HepG2 (cell line): ENCODE results near the gene LRRC53. TPM values are rescaled to one million over a fixed set of nuclear protein-coding genes. Genes with fewer than 3 reads are reported as not detected.

ENCODE experiments used
- ATAC-seq: fragments of 200-7000 bp; cut with Tn5 transposase; 3 replicates; pipeline ENCODE4 v1.9.1; 2020; ENCODE audit warnings: mild to moderate bottlenecking, moderate library complexity
- BruUV-seq: library from RNA; stranded (reverse); fragments of 400-500 nt; replicated peaks from 2 replicates; lab custom pipeline; 2021; lab: Mats Ljungman, UMichigan
- CTCF ChIA-PET: fragments of 300-600 bp; formaldehyde crosslinking; extraction: SDS; loops from one replicate; lab custom pipeline; 2021; ENCODE audit warnings: low total read pairs, inconsistent platforms, low intra/inter-chr PET ratio; lab: Yijun Ruan, JAX
- POLR2A ChIA-PET: fragments of 350-600 bp; sonication (Branson Sonifier 250); formaldehyde crosslinking; loops from one replicate; lab custom pipeline; 2020; ENCODE audit warnings: antibody characterized with exemption, inconsistent platforms; lab: Yijun Ruan, JAX
- DNase-seq: peaks from one replicate; pipeline ENCODE4 v3.0.0-alpha.2; 2015; ENCODE audit warnings: low spot score
- FAIRE-seq: peaks from 3 replicates; lab custom pipeline; 2011; peaks lifted over from hg19 to GRCh38; lab: Jason Lieb, UNC
- H2AFZ ChIP-seq: one replicate; pipeline ENCODE4 v1.6.1; 2011; ENCODE audit warnings: low read length, inconsistent platforms
- H3K27ac ChIP-seq: fragments of 300-600 bp; 3 replicates; pipeline ENCODE4 v1.8.0; 2011; ENCODE audit warnings: mixed run types, mild to moderate bottlenecking, mixed read lengths, low read length, inconsistent platforms; ENCODE audit not compliant: insufficient read depth; ENCODE audit errors: extremely low read length
- H3K27me3 ChIP-seq, 2 experiments: fragments of 200-600 bp in 1 of 2; 2 replicates in 1 of 2; 3 replicates in 1 of 2; pipeline versions ENCODE4 v1.6.0 to v1.8.0; 2011; ENCODE audit warnings: low read length in 2 of 2, mild to moderate bottlenecking in 2 of 2, moderate library complexity in 2 of 2, inconsistent platforms in 1 of 2; ENCODE audit not compliant: insufficient read depth in 2 of 2, control insufficient read depth in 1 of 2
- H3K36me3 ChIP-seq, 2 experiments: fragments of 200-600 bp in 1 of 2; replicated peaks in 1 of 2; 2 replicates in 1 of 2; 3 replicates in 1 of 2; pipeline versions ENCODE4 v1.5.1 to v1.8.0; 2011; ENCODE audit warnings: low read length in 2 of 2, inconsistent platforms in 1 of 2; ENCODE audit not compliant: insufficient read depth in 2 of 2, control insufficient read depth in 1 of 2
- H3K4me1 ChIP-seq: 2 replicates; pipeline ENCODE4 v1.5.1; 2012; ENCODE audit warnings: low read length, inconsistent platforms; ENCODE audit not compliant: insufficient read depth
- H3K4me2 ChIP-seq: 2 replicates; pipeline ENCODE4 v1.6.0; 2011; ENCODE audit warnings: low read depth, low read length, inconsistent platforms
- H3K4me3 ChIP-seq, 3 experiments: fragments of 200-600 bp in 1 of 3; sonication (generic), shearing (Covaris generic) in 1 of 3; replicated peaks in 1 of 3; 2 replicates each; pipeline ENCODE4 v1.5.1; 2011 to 2016; ENCODE audit warnings: low read length in 3 of 3, inconsistent platforms in 2 of 3, low read depth in 2 of 3, mild to moderate bottlenecking in 2 of 3, control low read depth in 1 of 3, mixed read lengths in 1 of 3; ENCODE audit not compliant: insufficient read depth in 1 of 3
- H3K79me2 ChIP-seq: one replicate; pipeline ENCODE4 v1.6.1; 2011; ENCODE audit warnings: low read length, inconsistent platforms; ENCODE audit not compliant: insufficient read depth
- H3K9ac ChIP-seq: 2 replicates; pipeline ENCODE4 v1.6.0; 2011; ENCODE audit warnings: mild to moderate bottlenecking, low read depth, low read length, inconsistent platforms; ENCODE audit not compliant: insufficient read depth
- H3K9me3 ChIP-seq: 2 replicates; pipeline ENCODE4 v1.5.1; 2012; ENCODE audit warnings: mild to moderate bottlenecking, low read length
- H4K20me1 ChIP-seq: 2 replicates; pipeline ENCODE4 v1.6.0; 2011; ENCODE audit warnings: inconsistent platforms, mild to moderate bottlenecking, low read length, moderate library complexity; ENCODE audit not compliant: insufficient read depth
- CEBPB ChIP-seq: IDR thresholded peaks from 2 replicates; pipeline ENCODE4 v1.6.1; 2011; ENCODE audit warnings: low read depth, low read length, improper control_type of control experiment, borderline replicate concordance
- ZNF530 ChIP-seq: sonication (generic); formaldehyde crosslinking; IDR thresholded peaks from 2 replicates; pipeline ENCODE4 v1.5.0; 2020; ENCODE audit warnings: low read depth, mild to moderate bottlenecking, missing genetic modification reagents
- WGBS: methylation state at CpG from one replicate; pipeline ENCODE4 v1.1.6; 2017; ENCODE audit warnings: low lambda C conversion rate; 5-methylcytosine and 5-hydroxymethylcytosine counted together
- in situ Hi-C: cut with HindIII; loops from 2 replicates; pipeline ENCODE4 v1.10.0; 2017; ENCODE audit warnings: low pct_unique_long_range_greater_than_20kb; ENCODE audit not compliant: extremely low pct_ligation_motif_present
- intact Hi-C: fragments of 100-400 bp; cut with micrococcal nuclease; formaldehyde crosslinking; loops from one replicate; pipeline ENCODE4 v1.10.0; 2022; ENCODE audit not compliant: unreplicated experiment
- polyA plus RNA-seq, 8 experiments: library from polyadenylated mRNA; depleted of rRNA in 3 of 8; stranded (reverse) in 7 of 8; unstranded in 1 of 8; fragments of >200 nt; fragmentation: Illumina TruSeq in 4 of 8; extraction: Trizol in 4 of 8; gene quantifications; 2 replicates each; pipeline versions ENCODE4 v1.2.1 to v1.2.3, GENCODE V29; 2011 to 2016; ENCODE audit warnings: low read depth in 4 of 8, missing spikeins in 1 of 8, mixed read lengths in 1 of 8; ENCODE audit not compliant: insufficient read depth in 1 of 8
- total RNA-seq, 5 experiments: library from RNA; depleted of rRNA; stranded (reverse); fragments of >200 nt; fragmentation: Illumina TruSeq; extraction: Trizol; gene quantifications; 2 replicates each; pipeline ENCODE4 v1.2.3, GENCODE V29; 2016; ENCODE audit warnings: low read depth in 1 of 5
- TF ChIP-seq, protein P1 (sequence below): sonication (generic); formaldehyde crosslinking; IDR thresholded peaks from 2 replicates; pipeline ENCODE4 v1.8.1; 2023; ENCODE audit warnings: mild to moderate bottlenecking, missing genetic modification reagents, borderline replicate concordance

LRRC53 gene
- total and polyA plus RNA-seq, 2 of the 13 experiments (the other 11 are each of a cell fraction or from before 2014, with no cell fraction given) = not detected

GRCh38 chr1:74465193-74465681 is 47.2 kb downstream of the LRRC53 start:
- WGBS = no CpG with 5 or more reads among the region's 24 CpGs
- POLR2A ChIA-PET = no interaction called here
- no peak overlapping the region for H3K4me2 ChIP-seq
- CTCF ChIA-PET = no interaction called here
- no peaks in the 10 kb centered on the region for H3K27me3 ChIP-seq
- no peaks in the 10 kb centered on the region for H3K79me2 ChIP-seq
- no peak overlapping the region for H3K4me3 ChIP-seq
- no peaks in the 10 kb centered on the region for H4K20me1 ChIP-seq
- no peaks in the 10 kb centered on the region for H3K36me3 ChIP-seq
- H3K27ac ChIP-seq = no peak overlapping the region
- BruUV-seq = no TSS peak
- H3K4me1 ChIP-seq = no peaks in the 10 kb centered on the region
- FAIRE-seq = no peak
- no peak for DNase-seq
- intact Hi-C loops (no loop called here), in situ Hi-C loops (loop anchor here (25.0 kb wide), 1 partner anchor 628 kb away; no protein-coding TSS in a partner anchor)
- H3K9me3 ChIP-seq = no peaks in the 10 kb centered on the region
- ATAC-seq = no peak
- H2AFZ ChIP-seq = no peak overlapping the region
- H3K9ac ChIP-seq = no peak overlapping the region
- TF ChIP-seq ZNF530 (CRISPR knock-in tag) = no peak

DNA sequence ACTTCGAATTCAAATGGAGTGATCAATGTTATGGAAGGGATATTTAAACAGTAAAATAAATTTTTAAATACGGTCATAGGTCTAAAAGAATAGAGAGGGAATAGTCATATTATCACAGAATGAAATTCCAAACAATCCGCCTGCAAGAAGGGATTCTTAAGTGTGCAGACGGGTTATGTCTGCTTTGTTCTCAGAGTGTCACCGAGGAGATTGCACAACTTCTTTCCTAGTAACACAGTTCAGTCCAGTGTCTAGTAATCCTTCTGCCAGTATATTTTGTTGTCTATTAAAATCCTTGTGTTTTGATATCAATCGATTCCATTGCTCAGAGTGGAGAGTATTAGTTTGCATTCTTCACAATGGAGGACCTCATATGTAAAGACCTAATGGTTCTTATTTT is 48.4 kb downstream of the LRRC53 start:
- WGBS = 9% methylated on average over 6 of the region's 6 CpGs
- in situ Hi-C loops = loop anchor here (25.0 kb wide), 1 partner anchor 627 kb away; no protein-coding TSS in a partner anchor
- DNase-seq = no peak
- no peak for ATAC-seq
- no peak overlapping the region for H3K4me2 ChIP-seq
- H4K20me1 ChIP-seq = no peaks in the 10 kb centered on the region
- no peak for FAIRE-seq
- intact Hi-C loops = no loop called here
- H3K4me3 ChIP-seq = no peak overlapping the region
- no peaks in the 10 kb centered on the region for H3K27me3 ChIP-seq
- no peak overlapping the region for H3K27ac ChIP-seq
- no peaks in the 10 kb centered on the region for H3K36me3 ChIP-seq
- no TSS peak for BruUV-seq
- H3K79me2 ChIP-seq = no peaks in the 10 kb centered on the region
- no peaks in the 10 kb centered on the region for H3K9me3 ChIP-seq
- no peak overlapping the region for H3K9ac ChIP-seq
- TF ChIP-seq CEBPB = peak; percentile 50; the same call in 1 of the 2 replicates
- TF ChIP-seq, protein P1, sequence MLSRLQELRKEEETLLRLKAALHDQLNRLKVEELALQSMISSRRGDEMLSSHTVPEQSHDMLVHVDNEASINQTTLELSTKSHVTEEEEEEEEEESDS = no peak
- ChIA-PET CTCF (no interaction called here), POLR2A (no interaction called here)
- H2AFZ ChIP-seq = no peak overlapping the region
- no peaks in the 10 kb centered on the region for H3K4me1 ChIP-seq
